ENCODE data around the gene ZBTB32.

GRCh38 chr19:35721374-35721773 lies 17.0 kb downstream of the ZBTB32 start:
- TF ChIP-seq POLR2A (IDR thresholded peaks at IDR 0.05) = no peak
- TF ChIP-seq CTCF (IDR thresholded peaks at IDR 0.05) = no peak

Measured in uterus (tissue), 2 donors.